Suprapubic skin (tissue), 4 donors: Measurements from ENCODE around the gene PER1.

Source experiments
- EP300 ChIP-seq: sonication (generic); formaldehyde crosslinking; IDR thresholded peaks from one replicate; pipeline ENCODE4 v1.6.1; 2017; ENCODE audit warnings: antibody characterized with exemption
- POLR2A ChIP-seq, 2 donors: fragments of 450-650 bp; IDR thresholded peaks; one replicate each; pipeline ENCODE4 v1.6.1; 2017; ENCODE audit warnings: antibody characterized with exemption in 2 of 2, mild to moderate bottlenecking in 2 of 2, moderate library complexity in 2 of 2
- POLR2AphosphoS5 ChIP-seq, 3 donors: sonication (generic); formaldehyde crosslinking; IDR thresholded peaks; one replicate each; pipeline ENCODE4 v1.6.1; 2017; ENCODE audit warnings: antibody characterized with exemption in 3 of 3
- TF ChIP-seq, protein P1 (sequence below), 2 donors: fragments of 200-600 bp in 1 of 2; fragments of 450-650 bp in 1 of 2; sonication (generic) in 1 of 2; IDR thresholded peaks; one replicate each; pipeline ENCODE4 v1.5.1; 2016 to 2019; ENCODE audit warnings: antibody characterized with exemption in 2 of 2, mild to moderate bottlenecking in 1 of 2, moderate library complexity in 1 of 2

DNA sequence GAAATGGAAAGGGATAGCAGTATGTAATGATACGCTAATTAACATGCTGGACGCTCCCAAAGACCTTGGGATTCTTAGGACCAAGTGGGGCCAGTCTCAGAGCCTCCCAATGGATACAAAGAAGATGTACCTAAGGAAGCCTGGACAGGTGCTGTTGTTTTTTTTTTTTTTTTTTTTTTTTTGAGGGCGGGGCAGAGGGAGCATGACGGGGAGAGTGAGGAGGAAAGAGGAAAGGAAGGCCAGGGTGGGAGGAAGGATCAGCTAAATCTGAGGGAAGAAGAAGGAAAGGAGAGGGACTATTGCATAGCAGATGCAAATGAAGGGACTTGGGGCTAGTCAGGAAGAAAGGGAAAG, 8.0 kb upstream of the PER1 start:
- no peak for TF ChIP-seq POLR2A (IDR thresholded peaks at IDR 0.05)
- TF ChIP-seq, protein P1, sequence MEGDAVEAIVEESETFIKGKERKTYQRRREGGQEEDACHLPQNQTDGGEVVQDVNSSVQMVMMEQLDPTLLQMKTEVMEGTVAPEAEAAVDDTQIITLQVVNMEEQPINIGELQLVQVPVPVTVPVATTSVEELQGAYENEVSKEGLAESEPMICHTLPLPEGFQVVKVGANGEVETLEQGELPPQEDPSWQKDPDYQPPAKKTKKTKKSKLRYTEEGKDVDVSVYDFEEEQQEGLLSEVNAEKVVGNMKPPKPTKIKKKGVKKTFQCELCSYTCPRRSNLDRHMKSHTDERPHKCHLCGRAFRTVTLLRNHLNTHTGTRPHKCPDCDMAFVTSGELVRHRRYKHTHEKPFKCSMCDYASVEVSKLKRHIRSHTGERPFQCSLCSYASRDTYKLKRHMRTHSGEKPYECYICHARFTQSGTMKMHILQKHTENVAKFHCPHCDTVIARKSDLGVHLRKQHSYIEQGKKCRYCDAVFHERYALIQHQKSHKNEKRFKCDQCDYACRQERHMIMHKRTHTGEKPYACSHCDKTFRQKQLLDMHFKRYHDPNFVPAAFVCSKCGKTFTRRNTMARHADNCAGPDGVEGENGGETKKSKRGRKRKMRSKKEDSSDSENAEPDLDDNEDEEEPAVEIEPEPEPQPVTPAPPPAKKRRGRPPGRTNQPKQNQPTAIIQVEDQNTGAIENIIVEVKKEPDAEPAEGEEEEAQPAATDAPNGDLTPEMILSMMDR (IDR thresholded peaks at IDR 0.05) = no peak
- no peak for TF ChIP-seq POLR2AphosphoS5 (IDR thresholded peaks at IDR 0.05)
- no peak for TF ChIP-seq EP300
